Measurements from ENCODE around the gene TMPRSS6. TPM values are rescaled to one million over a fixed set of nuclear protein-coding genes. Genes with fewer than 3 reads are reported as not detected.

TMPRSS6 gene
- 107 TPM for total RNA-seq

DNA sequence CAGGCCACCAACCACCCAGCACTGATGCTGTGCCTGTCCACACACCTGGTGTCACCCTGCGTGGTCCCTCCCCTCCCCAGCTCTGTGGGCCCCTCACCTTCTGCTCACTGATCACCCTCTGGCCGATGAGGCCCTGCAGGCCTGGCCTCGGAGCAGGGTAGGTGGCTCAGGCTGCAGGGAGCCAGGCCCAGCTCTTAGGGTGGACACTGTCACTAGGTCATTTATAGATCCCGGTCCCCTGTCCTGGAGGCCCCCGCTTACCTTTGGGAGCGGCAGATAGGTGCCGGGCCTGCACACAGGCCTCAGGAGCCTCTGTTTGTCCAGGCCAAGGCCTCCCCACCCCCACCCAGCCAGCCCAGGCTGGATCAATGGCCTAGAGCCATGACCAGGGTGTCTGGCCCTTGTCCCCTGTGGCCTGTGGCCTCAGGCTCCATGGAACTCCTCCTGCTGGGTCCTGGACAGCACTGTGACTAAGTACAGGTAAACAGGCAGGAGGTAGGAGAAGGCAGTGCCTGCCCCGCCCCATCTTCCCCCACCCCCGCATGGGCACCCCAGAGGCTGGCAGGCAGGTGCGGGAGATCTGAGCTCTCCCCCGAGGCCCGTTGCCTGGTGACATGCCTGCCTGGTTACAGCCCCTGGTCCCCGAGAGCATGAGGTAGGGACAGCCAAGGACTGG lies at the start of gene TMPRSS6:
Gene TMPRSS6, minus strand, starts transcription at position 472 of the 676 bp plus-strand sequence. CDS start 6,296 bp downstream, outside the sequence.
- peak; percentile 95 for DNase-seq (ENCODE audit: low spot score)
- peak; percentile 80 for ATAC-seq

DNA sequence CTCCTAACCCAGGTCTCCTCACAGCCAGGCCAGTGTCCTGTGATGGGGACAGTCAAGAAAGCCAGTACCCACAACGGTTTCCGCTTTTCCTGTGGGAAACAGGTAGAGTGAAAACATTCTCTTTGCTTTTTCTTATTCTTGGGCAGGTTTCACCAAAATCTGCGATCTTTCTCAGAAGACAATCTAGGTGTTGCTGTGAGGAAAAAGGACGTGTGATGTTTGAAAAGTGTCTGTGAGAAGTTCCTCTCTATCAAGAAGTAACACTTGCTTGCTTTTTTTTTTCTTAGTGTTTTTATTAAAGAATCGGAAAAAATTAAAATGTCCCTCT lies 49.4 kb upstream of the TMPRSS6 start:
- no peak for ATAC-seq
- DNase-seq (ENCODE audit: low spot score), result no peak

DNA sequence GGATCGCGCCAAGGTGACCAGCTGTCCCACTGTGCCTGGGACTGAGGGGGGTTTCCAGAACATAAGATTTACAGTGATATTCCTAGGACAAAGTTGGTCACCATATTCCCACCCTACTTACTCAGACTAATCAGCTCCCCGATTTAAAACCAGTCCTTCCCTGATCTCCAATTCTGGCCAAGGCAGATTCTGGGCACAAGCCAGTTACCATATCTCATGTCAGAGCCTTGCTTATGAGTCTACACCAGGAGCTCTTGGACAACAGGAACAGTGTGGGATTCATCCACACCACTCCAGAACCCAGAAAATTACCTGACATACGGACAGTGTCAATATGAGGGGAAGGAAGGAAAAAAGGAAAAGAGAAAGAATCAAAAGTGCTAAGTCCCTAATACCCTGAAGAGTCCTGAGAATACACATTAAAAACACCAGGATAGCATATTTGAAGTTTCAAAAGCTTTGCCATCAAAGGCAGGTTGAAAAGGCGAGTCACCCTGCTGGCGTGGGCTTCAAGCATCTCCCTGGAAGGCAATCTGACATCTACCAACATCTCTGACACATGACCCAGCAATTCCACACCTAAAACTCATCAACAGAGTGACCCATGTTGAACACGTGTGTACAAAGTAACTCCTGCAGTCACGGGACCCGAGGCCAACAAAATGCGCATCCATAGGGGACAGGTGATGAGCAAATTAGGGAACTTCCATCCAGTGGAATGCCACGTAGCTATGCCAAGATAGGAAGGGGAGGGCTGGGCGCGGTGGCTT lies 48.2 kb upstream of the TMPRSS6 start:
- DNase-seq (ENCODE audit: low spot score) (no peak), ATAC-seq (no peak)

DNA sequence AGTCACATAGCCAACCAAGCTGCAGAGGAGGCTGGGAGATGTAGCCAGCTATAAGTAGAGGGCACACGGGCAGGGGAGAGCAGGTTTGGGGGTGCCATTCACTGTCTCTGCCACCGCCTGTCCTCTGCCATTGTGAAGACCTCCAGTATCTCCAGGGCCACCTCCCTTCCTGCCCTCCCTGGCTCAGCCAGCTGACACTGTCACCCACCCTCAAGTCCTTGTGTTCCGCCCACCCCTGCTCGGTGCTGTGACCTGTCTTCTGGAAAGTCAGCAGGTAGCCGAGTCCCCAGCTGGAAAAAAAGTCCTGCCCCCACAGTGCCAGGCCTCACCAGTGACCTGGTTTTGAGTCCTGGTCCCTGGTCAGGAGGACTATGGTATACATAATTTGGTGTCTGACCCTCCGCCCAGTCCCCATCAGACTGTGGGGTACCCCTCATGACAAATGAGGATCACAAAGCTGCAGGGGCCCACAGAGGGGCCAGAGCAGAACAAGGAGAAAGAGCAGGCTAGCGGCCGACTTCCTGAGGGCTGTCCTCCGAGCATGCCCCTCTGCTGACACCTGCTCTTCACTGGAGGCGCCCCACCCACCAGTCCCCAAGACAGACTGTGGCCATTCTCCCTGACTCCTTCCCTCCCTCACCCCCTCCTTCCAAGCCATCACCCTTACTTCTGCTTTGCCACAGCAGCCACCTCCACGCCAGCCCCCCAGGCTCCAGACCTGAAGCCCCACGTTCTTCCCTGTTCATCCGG lies 47.3 kb upstream of the TMPRSS6 start:
- ATAC-seq, result no peak
- DNase-seq (ENCODE audit: low spot score), result no peak

- ATAC-seq, result no peak
These were observed 46.5 kb upstream of the TMPRSS6 start for GRCh38 chr22:37155971-37156370.

DNA sequence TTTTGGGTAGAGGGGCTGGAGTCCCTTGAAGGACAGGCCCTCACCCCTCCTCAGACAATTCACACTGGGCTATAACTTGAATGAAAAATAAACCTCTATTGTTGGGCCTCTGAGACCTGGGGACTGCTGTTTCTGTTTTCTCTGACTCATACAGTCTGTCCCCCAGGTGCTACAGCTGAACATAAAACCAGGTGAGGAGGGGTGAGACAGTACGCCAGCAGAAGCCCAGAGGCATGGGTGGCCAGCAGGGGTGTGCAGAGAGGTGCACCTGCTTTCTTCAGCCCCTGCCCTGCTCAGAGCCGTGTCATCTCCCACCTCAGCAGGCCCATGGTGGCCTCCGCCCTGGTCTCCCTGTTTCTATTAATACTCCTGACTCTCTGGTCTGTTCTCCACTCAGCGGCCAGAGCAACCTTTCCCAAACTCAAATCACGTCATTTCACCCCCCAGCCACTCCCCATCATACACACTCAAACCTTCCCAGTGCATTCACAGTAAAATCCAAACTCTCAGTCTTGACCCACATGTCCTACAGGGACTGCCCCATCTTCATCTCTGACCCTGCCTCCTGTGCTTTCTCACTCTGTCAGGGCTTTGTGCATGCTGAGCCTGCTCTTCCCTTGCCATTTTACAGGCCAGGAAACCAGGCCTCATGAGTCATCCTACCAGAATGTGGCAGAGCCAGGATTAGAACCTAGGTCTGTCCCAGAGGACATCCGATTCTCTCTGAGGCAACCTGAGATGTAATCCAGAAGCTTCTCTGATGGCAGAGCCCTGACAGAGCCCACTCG lies 45.6 kb upstream of the TMPRSS6 start:
- DNase-seq (ENCODE audit: low spot score) (no peak), ATAC-seq (no peak)

More at GRCh38 chr22:37155971-37156370, 46.5 kb upstream of the TMPRSS6 start:
- DNase-seq (ENCODE audit: low spot score), result no peak

- DNase-seq (ENCODE audit: low spot score) (no peak), ATAC-seq (no peak)
These were observed 44.4 kb upstream of the TMPRSS6 start for GRCh38 chr22:37153901-37154300.

DNA sequence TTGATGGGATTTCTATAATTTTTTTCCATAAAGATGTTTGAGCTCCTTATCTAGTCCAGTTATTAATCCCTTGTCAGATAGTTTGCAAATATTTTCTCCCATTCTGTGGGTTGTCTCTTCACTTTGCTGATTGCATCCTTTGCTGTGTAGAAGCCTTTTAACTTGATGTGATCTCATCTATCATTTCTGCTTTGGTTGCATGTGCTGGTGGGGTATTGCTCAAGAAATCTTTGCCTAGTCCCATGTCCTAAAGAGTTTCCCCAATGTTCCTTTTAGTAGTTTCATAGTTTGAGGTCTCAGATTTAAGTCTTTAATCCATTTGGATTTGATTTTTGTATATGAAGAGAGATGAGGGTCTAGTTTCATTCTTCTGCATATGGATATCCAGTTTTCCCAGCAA lies 41.9 kb upstream of the TMPRSS6 start:
- no peak for DNase-seq (ENCODE audit: low spot score)
- ATAC-seq, result no peak

GRCh38 chr22:37150701-37151100 lies 41.2 kb upstream of the TMPRSS6 start:
- no peak for ATAC-seq
- DNase-seq (ENCODE audit: low spot score), result no peak

DNA sequence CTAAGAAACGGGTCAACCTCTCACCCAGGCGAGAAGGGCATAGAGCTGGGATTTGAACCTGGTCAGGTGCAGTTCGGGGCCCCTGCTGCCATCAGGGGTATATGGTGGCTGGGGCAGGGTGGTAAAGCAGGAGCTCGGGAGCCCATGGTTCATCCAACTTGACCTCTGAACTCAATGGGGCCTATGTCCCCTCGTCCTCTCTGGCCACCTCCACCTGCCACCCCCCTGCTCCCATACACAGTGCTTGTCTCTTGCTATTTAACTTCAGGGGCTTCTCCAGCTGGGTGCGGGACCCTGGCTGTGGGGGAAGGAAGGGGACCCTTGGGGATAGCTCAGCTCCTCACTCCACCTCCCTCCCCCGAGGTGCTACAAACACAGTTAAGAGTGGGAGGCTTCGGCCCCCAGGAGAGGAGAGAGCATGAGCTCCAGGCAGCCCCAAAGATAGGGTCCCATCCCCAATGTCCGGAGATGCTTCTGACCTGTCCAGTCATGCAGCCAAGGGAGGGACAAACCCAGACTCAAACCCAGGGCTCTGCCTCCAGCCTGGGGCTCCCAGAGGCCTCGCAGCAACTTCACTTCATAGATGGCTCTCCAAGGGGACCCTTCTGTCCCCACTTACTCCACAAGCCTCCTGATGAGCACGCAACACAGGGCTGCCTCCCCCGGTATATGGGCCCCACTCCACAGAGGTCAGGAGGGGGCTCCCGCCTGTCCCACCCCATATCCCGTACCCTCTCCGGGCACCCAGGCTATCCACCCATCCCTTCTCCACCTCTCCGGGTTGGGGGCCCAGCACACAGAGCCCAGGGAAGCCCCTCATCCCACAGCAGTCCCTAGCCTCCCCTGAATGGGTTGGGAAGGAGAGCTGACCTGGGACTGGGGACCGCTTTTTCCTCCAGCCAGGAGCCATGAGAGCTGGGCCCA lies 39.5 kb upstream of the TMPRSS6 start:
- ATAC-seq, result no peak
- DNase-seq (ENCODE audit: low spot score), result no peak

DNA sequence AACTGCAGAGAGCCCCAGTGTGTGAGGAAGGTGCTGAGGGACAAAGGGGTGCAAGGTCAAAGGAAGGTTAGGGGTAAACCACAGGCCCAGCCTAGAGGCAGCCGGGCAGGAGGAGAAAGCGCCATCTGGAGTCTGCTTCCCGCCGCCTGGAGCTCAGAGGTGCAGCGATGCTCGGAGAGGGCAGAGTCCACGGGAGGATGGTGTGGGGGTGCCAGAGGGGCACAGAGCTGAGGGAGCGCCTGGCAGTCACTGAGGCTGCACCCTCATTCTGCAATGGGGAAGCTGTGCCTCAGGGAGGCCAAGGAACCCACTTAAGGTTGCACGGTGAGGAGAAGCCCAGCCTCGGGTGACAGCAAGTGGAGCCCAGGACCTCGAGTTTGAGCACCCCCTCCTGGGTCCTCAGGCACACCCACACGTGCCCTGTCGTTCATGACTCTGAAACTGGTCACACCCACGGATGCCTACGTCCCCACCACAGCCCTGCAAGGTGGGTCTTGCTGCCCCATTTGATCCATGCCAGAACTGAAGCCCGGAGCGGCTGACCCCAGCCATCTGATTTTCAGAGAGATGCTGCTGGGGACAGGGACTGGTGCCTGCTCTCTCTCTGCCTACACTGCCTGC lies 38.6 kb upstream of the TMPRSS6 start:
- no peak for DNase-seq (ENCODE audit: low spot score)
- peak; percentile 9 for ATAC-seq

DNA sequence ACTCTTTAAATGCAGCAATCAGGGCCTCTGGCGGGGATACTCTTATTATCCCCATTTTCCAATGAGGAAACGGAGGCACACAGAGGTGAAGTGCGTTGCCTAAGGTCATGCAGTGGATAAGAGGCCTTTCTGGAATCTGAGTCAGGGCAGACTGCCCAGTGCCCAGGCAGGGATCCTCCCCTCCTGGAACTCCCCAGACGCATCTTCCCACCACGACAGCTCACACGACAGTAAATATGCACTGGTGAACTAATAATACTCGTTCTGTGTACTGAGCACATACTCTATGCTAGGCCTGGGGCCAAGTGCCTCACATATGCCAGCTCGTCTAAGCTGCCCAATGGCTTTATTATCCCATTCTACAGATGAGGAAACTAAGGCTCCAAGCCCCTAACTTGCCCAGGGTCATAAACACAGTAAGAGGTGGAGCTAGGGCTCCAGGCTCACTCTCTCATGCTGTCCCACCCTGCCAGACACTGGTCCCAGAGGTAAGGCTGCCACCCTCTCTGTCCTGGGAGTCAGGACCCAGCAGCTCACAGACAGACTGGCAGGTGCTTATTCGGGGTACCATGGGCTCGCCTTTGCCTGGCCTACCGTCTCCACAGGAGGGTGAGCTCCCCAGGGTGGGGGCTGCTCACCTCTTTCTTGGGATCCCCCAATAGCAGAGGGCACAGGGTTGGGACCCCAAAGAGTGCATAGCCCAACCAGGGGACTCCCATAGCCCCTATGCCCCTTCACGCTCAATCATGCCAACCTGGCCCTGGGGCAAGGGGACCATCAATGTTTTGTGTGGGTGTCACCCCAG lies 37.9 kb upstream of the TMPRSS6 start:
- ATAC-seq (no peak), DNase-seq (ENCODE audit: low spot score) (no peak)

DNA sequence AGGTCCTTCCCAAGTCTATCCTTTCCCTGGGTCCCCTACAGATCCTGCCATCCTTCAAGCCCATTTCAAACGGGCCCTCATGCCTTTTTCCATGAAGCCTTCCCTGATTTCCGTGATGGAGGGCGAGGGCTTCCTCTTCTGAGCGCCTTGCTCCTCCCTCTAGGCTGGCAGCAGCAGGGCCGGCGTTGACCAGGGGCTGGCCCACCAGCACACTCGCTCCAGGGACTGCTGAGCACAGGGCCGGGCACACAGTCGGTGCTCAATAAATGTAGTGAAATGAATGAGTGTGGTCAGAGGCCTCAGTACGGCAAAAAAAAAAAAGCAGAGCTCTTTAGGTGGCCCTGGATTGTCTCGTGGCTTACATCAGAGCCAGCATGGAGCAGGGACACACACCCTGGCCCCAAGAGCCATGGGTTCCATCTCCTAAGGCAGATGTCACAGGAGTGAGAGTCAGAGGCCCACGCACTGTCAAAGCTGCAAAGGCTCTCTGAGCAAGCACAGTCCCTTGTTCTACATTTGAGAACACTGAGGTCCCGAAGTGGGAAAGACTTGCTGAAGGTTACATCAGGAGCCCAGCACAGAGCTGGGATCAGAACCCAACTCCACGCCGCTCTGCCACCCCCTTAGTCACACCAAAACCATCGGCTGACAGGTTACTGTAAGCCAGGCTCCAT lies 37.1 kb upstream of the TMPRSS6 start:
- DNase-seq (ENCODE audit: low spot score) (no peak), ATAC-seq (no peak)

- no peak for DNase-seq (ENCODE audit: low spot score)
- ATAC-seq, result peak; percentile 81
These were observed 36.5 kb upstream of the TMPRSS6 start for GRCh38 chr22:37146051-37146385.

GRCh38 chr22:37145180-37146050 lies 35.9 kb upstream of the TMPRSS6 start:
- ATAC-seq (no peak), DNase-seq (ENCODE audit: low spot score) (no peak)

DNA sequence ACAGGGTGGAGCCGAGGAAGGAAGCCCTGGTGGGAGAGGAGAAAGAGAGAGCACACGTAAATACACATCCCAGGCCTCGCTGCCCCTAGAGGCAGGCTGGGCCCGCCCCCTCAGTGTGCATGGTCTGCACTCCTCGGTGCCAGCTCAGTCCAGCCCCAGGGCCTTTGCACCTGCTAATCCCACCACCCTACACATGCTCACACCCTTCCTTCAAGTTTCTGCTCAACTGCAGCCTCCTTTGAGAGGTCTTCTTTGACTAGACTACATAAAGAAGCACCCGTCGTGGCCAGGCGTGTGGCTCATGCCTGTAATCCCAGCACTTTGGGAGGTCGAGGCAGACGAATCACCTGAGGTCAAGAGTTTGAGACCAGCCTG lies 34.7 kb upstream of the TMPRSS6 start:
- ATAC-seq (no peak), DNase-seq (ENCODE audit: low spot score) (no peak)

DNA sequence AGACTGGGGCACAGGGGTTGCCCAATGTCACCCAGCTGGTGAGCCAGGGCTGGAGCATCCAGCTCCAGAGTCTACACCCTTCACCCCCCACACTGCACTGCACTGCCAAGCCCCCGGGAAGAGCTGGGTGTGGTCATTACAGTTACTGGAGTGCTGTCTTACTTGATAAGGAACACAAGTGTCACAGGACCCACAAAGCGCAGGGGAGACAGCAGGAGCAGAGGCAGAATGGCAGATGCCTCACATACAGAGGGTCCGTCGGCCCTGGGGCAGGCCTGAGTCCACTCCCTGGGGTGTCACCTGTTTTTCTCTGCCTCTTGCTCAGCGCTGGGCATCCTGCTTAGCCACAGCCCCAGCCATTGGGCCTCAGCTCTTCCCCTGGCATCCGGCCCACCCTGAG lies 32.5 kb upstream of the TMPRSS6 start:
- DNase-seq (ENCODE audit: low spot score), result no peak
- no peak for ATAC-seq

Data from left lobe of liver (tissue), 2 donors.